ENCODE measurements around the gene SLC35D2. TPM values are rescaled to one million over a fixed set of nuclear protein-coding genes. Genes with fewer than 3 reads are reported as not detected.
A peak's percentile ranks its signal among the peaks of the same experiment; 100 is the strongest.
"Not testable (repeated sequence)": the region's sequence is repeated elsewhere in the genome, so short reads cannot be mapped to it uniquely, and the experiment has no call there.

Gene SLC35D2
- total and polyA plus RNA-seq, 7 donors, result 12.9 to 118 (median 22.4) TPM

- Histone ChIP-seq H3K27ac (no peak overlapping the region), H3K36me3 (peaks cover 0 to 31% (median 0%) of the 10 kb centered on the region in 4 donors), H3K4me1 (peaks cover 0 to 4% (median 2%) of the 10 kb centered on the region in 4 donors), H3K27me3 (no peaks in the 10 kb centered on the region), H3K4me3 (no peak overlapping the region), H3K9me3 (no peaks in the 10 kb centered on the region)
- TF ChIP-seq, protein P1, sequence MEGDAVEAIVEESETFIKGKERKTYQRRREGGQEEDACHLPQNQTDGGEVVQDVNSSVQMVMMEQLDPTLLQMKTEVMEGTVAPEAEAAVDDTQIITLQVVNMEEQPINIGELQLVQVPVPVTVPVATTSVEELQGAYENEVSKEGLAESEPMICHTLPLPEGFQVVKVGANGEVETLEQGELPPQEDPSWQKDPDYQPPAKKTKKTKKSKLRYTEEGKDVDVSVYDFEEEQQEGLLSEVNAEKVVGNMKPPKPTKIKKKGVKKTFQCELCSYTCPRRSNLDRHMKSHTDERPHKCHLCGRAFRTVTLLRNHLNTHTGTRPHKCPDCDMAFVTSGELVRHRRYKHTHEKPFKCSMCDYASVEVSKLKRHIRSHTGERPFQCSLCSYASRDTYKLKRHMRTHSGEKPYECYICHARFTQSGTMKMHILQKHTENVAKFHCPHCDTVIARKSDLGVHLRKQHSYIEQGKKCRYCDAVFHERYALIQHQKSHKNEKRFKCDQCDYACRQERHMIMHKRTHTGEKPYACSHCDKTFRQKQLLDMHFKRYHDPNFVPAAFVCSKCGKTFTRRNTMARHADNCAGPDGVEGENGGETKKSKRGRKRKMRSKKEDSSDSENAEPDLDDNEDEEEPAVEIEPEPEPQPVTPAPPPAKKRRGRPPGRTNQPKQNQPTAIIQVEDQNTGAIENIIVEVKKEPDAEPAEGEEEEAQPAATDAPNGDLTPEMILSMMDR (IDR thresholded peaks at IDR 0.05), result no peak
- TF ChIP-seq POLR2A (IDR thresholded peaks at IDR 0.05) (no peak), POLR2AphosphoS5 (IDR thresholded peaks at IDR 0.05) (no peak), EP300 (IDR thresholded peaks at IDR 0.05) (no peak)
- 75 to 94% methylated on average over 6 of the region's 6 CpGs for WGBS, 2 donors
- DNase-seq, result no peak
- intact Hi-C loops (cut with DNase I), result loop anchor here (10.0 kb wide), 1 partner anchor 594 kb away; no protein-coding TSS in a partner anchor
These were observed 64.5 kb downstream of the SLC35D2 start for GRCh38 chr9:96318921-96319565.

DNA sequence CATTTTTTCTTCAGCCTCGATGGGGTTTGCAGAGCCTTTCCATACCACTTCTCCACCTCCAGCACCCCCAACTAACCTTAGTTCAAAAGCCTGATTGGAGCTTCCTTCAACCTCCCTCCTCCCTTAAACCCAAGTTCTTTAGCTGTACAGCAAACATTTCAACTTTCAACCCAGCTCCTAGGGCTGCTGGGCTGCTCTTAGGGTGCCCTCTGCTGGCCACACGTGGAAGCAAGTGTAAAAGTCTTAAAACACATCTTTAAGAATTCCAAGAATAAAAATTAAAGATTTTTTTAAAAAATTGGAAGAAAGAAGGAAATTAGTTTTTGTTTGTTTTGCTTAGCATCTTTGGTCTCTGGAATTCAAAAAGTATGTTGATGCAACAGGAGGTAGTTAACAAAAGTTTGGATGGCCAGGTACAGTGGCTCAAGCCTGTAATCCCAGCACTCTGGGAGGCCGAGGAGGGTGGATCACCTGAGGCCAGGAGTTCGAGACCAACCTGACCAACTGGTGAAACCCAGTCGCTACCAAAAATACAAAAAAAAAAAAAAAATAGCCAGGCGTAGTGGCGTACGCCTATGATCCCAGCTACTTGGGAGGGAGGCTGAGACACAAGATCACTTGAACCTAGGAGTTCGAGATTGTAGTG is 66.1 kb downstream of the SLC35D2 start:
- H3K27me3 ChIP-seq, result no peaks in the 10 kb centered on the region
- intact Hi-C loops (cut with DNase I), result loop anchor here (1.0 to 10.0 kb wide), 2 partner anchors 85 to 593 kb away; no protein-coding TSS in a partner anchor
- TF ChIP-seq POLR2AphosphoS5 (IDR thresholded peaks at IDR 0.05), result no peak
- TF ChIP-seq, protein P1 (IDR thresholded peaks at IDR 0.05), result peak; percentile 42 to 87 (median 72)
- H3K9me3 ChIP-seq, result peaks cover 0 to 11% (median 2%) of the 10 kb centered on the region in 4 donors
- peak; percentile 70 for DNase-seq
- H3K4me3 ChIP-seq, result no peak overlapping the region
- no peak overlapping the region for H3K27ac ChIP-seq
- 58% methylated on average over 9 of the region's 9 CpGs for WGBS, 2 donors
- peaks cover 0 to 4% (median 2%) of the 10 kb centered on the region in 4 donors for H3K4me1 ChIP-seq
- peaks cover 0 to 31% (median 2%) of the 10 kb centered on the region in 4 donors for H3K36me3 ChIP-seq

GRCh38 chr9:96309850-96310249 is 73.7 kb downstream of the SLC35D2 start:
- Histone ChIP-seq H3K36me3 (peaks cover 0 to 9% (median 2%) of the 10 kb centered on the region in 4 donors), H3K4me3 (no peak overlapping the region), H3K9me3 (peaks cover 0 to 12% (median 2%) of the 10 kb centered on the region in 4 donors), H3K27me3 (no peaks in the 10 kb centered on the region), H3K4me1 (no peaks in the 10 kb centered on the region), H3K27ac (no peak overlapping the region)
- intact Hi-C loops (cut with DNase I), result loop anchor here (10.0 kb wide), 1 partner anchor 585 kb away; no protein-coding TSS in a partner anchor
- WGBS, 2 donors, result 86 to 94% methylated on average over 7 of the region's 7 CpGs
- TF ChIP-seq POLR2AphosphoS5 (IDR thresholded peaks at IDR 0.05) (no peak), POLR2A (IDR thresholded peaks at IDR 0.05) (no peak), EP300 (IDR thresholded peaks at IDR 0.05) (no peak)
- TF ChIP-seq, protein P1 (IDR thresholded peaks at IDR 0.05), result no peak
- no peak for DNase-seq

- H3K9me3 ChIP-seq; H3K4me1 ChIP-seq; DNase-seq; H3K27me3 ChIP-seq; H3K27ac ChIP-seq; intact Hi-C loops (cut with DNase I); H3K36me3 ChIP-seq; H3K4me3 ChIP-seq: not testable (repeated sequence)
- 94 to 97% methylated on average over 6 of the region's 6 CpGs for WGBS, 2 donors
These were observed 76.6 kb downstream of the SLC35D2 start for GRCh38 chr9:96306958-96307357.

DNA sequence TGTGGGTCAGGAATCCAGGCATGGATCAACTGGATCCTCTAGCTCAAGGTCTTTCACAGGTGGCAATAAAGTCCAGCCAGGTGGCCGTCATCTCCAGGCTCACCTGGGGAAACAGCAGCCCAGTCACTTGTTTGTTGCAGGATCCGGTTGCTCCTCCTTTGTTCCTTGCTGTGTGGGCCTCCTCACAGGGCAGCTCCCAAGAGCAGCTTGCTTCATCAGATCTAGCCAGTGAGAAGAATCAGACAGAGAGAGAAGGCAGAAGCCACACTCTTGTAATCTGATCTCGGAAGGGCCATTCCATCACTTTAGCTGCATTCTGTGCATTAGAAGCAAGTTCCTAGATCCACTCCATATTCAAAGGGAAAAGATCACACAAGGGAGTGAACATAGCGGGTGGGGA is 78.3 kb downstream of the SLC35D2 start:
- Histone ChIP-seq H3K4me1 (no peaks in the 10 kb centered on the region), H3K27ac (no peak overlapping the region), H3K27me3 (no peaks in the 10 kb centered on the region), H3K4me3 (no peak overlapping the region), H3K9me3 (no peaks in the 10 kb centered on the region), H3K36me3 (no peaks in the 10 kb centered on the region)
- DNase-seq, result no peak
- TF ChIP-seq, protein P1 (IDR thresholded peaks at IDR 0.05), result no peak
- TF ChIP-seq EP300 (IDR thresholded peaks at IDR 0.05) (no peak), POLR2AphosphoS5 (IDR thresholded peaks at IDR 0.05) (no peak), POLR2A (IDR thresholded peaks at IDR 0.05) (no peak)
- WGBS, 2 donors, result 63 to 92% methylated on average over 4 of the region's 4 CpGs
- intact Hi-C loops (cut with DNase I), result no loop called here
